PC-3 (cell line): Measurements from ENCODE around the gene MGLL. TPM values are rescaled to one million over a fixed set of nuclear protein-coding genes. Genes with fewer than 3 reads are reported as not detected.

ENCODE experiments used
- ATAC-seq: fragments of 200-7000 bp; cut with Tn5 transposase; 2 replicates; pipeline ENCODE4 v1.9.1; 2020; ENCODE audit warnings: mild to moderate bottlenecking, moderate library complexity
- BruUV-seq: library from RNA; stranded (reverse); fragments of 400-500 nt; replicated peaks from 2 replicates; lab custom pipeline; 2021; lab: Mats Ljungman, UMichigan
- CTCF ChIA-PET: fragments of 300-600 bp; sonication (Branson Sonifier 250); formaldehyde crosslinking; loops from one replicate; lab custom pipeline; 2022; ENCODE audit warnings: antibody characterized with exemption; lab: Charles Lee
- POLR2A ChIA-PET: fragments of 300-600 bp; sonication (Branson Sonifier 250); formaldehyde crosslinking; loops from one replicate; lab custom pipeline; 2022; ENCODE audit warnings: antibody characterized with exemption; ENCODE audit not compliant: unreplicated experiment; lab: Charles Lee
- DNase-seq: peaks from one replicate; pipeline ENCODE4 v3.0.0-alpha.2; 2015
- H2AFZ ChIP-seq: fragments of 300-600 bp; sonication (generic); 2 replicates; pipeline ENCODE4 v1.6.0; 2016; ENCODE audit warnings: antibody characterized with exemption, low read length
- H3F3A ChIP-seq: fragments of 300-600 bp; sonication (generic); one replicate; pipeline ENCODE4 v1.6.0; 2017; ENCODE audit warnings: antibody characterized with exemption, low read length, control low read depth, mild to moderate bottlenecking; ENCODE audit not compliant: unreplicated experiment
- H3K27ac ChIP-seq: fragments of 300-600 bp; sonication (generic); 2 replicates; pipeline ENCODE4 v1.5.1; 2016; ENCODE audit warnings: mild to moderate bottlenecking, low read length
- H3K27me3 ChIP-seq: fragments of 300-600 bp; sonication (generic); 2 replicates; pipeline ENCODE4 v1.6.1; 2016; ENCODE audit warnings: low read length, mixed read lengths
- H3K36me3 ChIP-seq: fragments of 300-600 bp; sonication (generic); 2 replicates; pipeline ENCODE4 v1.6.1; 2016; ENCODE audit warnings: low read depth, mixed run types, low read length, mixed read lengths
- H3K4me1 ChIP-seq: fragments of 300-600 bp; sonication (generic); 2 replicates; pipeline ENCODE4 v1.5.1; 2016; ENCODE audit warnings: low read length; ENCODE audit not compliant: insufficient read depth
- H3K4me2 ChIP-seq: fragments of 300-600 bp; sonication (generic); 2 replicates; pipeline ENCODE4 v1.6.0; 2016; ENCODE audit warnings: low read length
- H3K4me3 ChIP-seq: fragments of 300-600 bp; sonication (generic); 2 replicates; pipeline ENCODE4 v1.5.1; 2016; ENCODE audit warnings: mild to moderate bottlenecking, low read length, mixed read lengths
- H3K79me2 ChIP-seq: fragments of 300-600 bp; sonication (generic); 2 replicates; pipeline ENCODE4 v1.6.1; 2017; ENCODE audit warnings: low read length, mixed read lengths
- H3K9ac ChIP-seq: fragments of 300-600 bp; sonication (generic); 2 replicates; pipeline ENCODE4 v1.6.0; 2016; ENCODE audit warnings: mild to moderate bottlenecking, low read length
- H3K9me2 ChIP-seq: fragments of 300-600 bp; sonication (generic); replicated peaks from 2 replicates; pipeline ENCODE4 v1.6.1; 2016; ENCODE audit warnings: mixed run types, low read length, mixed read lengths
- H3K9me3 ChIP-seq: fragments of 300-600 bp; sonication (generic); 2 replicates; pipeline ENCODE4 v1.6.1; 2016; ENCODE audit warnings: low read length, mixed read lengths
- H4K20me1 ChIP-seq: fragments of 300-600 bp; sonication (generic); 2 replicates; pipeline ENCODE4 v1.6.1; 2016; ENCODE audit warnings: low read length, mixed read lengths
- EZH2 ChIP-seq: fragments of 300-600 bp; sonication (generic); IDR thresholded peaks from one replicate; pipeline ENCODE4 v1.6.1; 2017; ENCODE audit warnings: antibody characterized with exemption, mild to moderate bottlenecking, low read length; ENCODE audit not compliant: unreplicated experiment
- EZH2phosphoT487 ChIP-seq: fragments of 300-600 bp; sonication (generic); IDR thresholded peaks from 2 replicates; pipeline ENCODE4 v1.6.1; 2018; ENCODE audit warnings: mild to moderate bottlenecking, antibody characterized with exemption, low read length, borderline replicate concordance
- intact Hi-C: fragments of 100-400 bp; cut with micrococcal nuclease; formaldehyde crosslinking; loops from 2 replicates; pipeline ENCODE4 v1.9.0; 2023
- total RNA-seq: library from RNA; depleted of rRNA; stranded (reverse); fragments of >200 nt; gene quantifications from 2 replicates; pipeline ENCODE4 v1.2.3, GENCODE V29; 2014
- TF ChIP-seq, protein P1 (sequence below): fragments of 300-600 bp; sonication (generic); conservative IDR thresholded peaks from 2 replicates; pipeline ENCODE4 v1.5.1; 2017; ENCODE audit warnings: antibody characterized with exemption, low read depth, mild to moderate bottlenecking, low read length

Gene MGLL
- total RNA-seq, 1 experiment from 2014 or later: 38.7 TPM

GRCh38 chr3:127814325-127814781 lies 8.0 kb downstream of the MGLL start:
- CTCF ChIA-PET: no interaction called here
- H3K4me1 ChIP-seq: peaks cover 55% of the 10 kb centered on the region

GRCh38 chr3:127812151-127812550 lies 10.2 kb downstream of the MGLL start:
- Histone ChIP-seq H3K27ac (no peak overlapping the region), H3K4me3 (no peak overlapping the region), H3K9ac (no peak overlapping the region), H3F3A (no peaks in the 10 kb centered on the region), H3K4me1 (peaks cover 33% of the 10 kb centered on the region), H4K20me1 (no peaks in the 10 kb centered on the region), H2AFZ (no peak overlapping the region), H3K36me3 (peaks cover 51% of the 10 kb centered on the region), H3K9me2 (no peaks in the 10 kb centered on the region), H3K4me2 (no peak overlapping the region), H3K27me3 (no peaks in the 10 kb centered on the region), H3K9me3 (no peaks in the 10 kb centered on the region), H3K79me2 (peaks cover 27% of the 10 kb centered on the region)
- POLR2A ChIA-PET: no interaction called here
- CTCF ChIA-PET: no interaction called here
- DNase-seq: no peak
- no peak for ATAC-seq
- no peak for TF ChIP-seq EZH2
- TF ChIP-seq EZH2phosphoT487: no peak
- TF ChIP-seq, protein P1, sequence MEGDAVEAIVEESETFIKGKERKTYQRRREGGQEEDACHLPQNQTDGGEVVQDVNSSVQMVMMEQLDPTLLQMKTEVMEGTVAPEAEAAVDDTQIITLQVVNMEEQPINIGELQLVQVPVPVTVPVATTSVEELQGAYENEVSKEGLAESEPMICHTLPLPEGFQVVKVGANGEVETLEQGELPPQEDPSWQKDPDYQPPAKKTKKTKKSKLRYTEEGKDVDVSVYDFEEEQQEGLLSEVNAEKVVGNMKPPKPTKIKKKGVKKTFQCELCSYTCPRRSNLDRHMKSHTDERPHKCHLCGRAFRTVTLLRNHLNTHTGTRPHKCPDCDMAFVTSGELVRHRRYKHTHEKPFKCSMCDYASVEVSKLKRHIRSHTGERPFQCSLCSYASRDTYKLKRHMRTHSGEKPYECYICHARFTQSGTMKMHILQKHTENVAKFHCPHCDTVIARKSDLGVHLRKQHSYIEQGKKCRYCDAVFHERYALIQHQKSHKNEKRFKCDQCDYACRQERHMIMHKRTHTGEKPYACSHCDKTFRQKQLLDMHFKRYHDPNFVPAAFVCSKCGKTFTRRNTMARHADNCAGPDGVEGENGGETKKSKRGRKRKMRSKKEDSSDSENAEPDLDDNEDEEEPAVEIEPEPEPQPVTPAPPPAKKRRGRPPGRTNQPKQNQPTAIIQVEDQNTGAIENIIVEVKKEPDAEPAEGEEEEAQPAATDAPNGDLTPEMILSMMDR: no peak
- BruUV-seq: no TSS peak
- intact Hi-C loops: no loop called here

More at GRCh38 chr3:127814325-127814781, 8.0 kb downstream of the MGLL start:
- Histone ChIP-seq H3K27me3 (no peaks in the 10 kb centered on the region), H3K79me2 (peaks cover 44% of the 10 kb centered on the region), H3K27ac (peak overlapping the region; percentile 88), H3K9ac (peak overlapping the region; percentile 54), H3K36me3 (peaks cover 43% of the 10 kb centered on the region), H3F3A (no peaks in the 10 kb centered on the region), H3K9me2 (no peaks in the 10 kb centered on the region), H3K4me2 (peak overlapping the region; percentile 60; the same call in 1 of the 2 replicates), H4K20me1 (no peaks in the 10 kb centered on the region), H3K4me3 (no peak overlapping the region), H2AFZ (no peak overlapping the region), H3K9me3 (no peaks in the 10 kb centered on the region)
- no TSS peak for BruUV-seq
- intact Hi-C loops: no loop called here
- TF ChIP-seq EZH2phosphoT487: no peak
- POLR2A ChIA-PET: interaction anchor here (0.7 kb wide), 1 partner anchor 718 kb away, joined by 5 read pairs; no protein-coding TSS in a partner anchor
- ATAC-seq (no peak), DNase-seq (no peak)

GRCh38 chr3:127811717-127812116 lies 10.6 kb downstream of the MGLL start:
- H3K9ac ChIP-seq: no peak overlapping the region
- TF ChIP-seq EZH2 (no peak), EZH2phosphoT487 (no peak)
- TF ChIP-seq, protein P1: no peak
- BruUV-seq: no TSS peak
- CTCF ChIA-PET: no interaction called here
- no peak overlapping the region for H3K4me2 ChIP-seq
- peaks cover 29% of the 10 kb centered on the region for H3K4me1 ChIP-seq
- H3K9me2 ChIP-seq: no peaks in the 10 kb centered on the region
- peaks cover 49% of the 10 kb centered on the region for H3K36me3 ChIP-seq
- ATAC-seq: no peak
- H3K27me3 ChIP-seq: no peaks in the 10 kb centered on the region
- no peak overlapping the region for H2AFZ ChIP-seq
- H3K27ac ChIP-seq: no peak overlapping the region
- intact Hi-C loops: no loop called here
- peaks cover 23% of the 10 kb centered on the region for H3K79me2 ChIP-seq
- POLR2A ChIA-PET: no interaction called here
- H3K4me3 ChIP-seq: no peak overlapping the region
- no peak for DNase-seq
- H3F3A ChIP-seq: no peaks in the 10 kb centered on the region
- no peaks in the 10 kb centered on the region for H4K20me1 ChIP-seq
- H3K9me3 ChIP-seq: no peaks in the 10 kb centered on the region
